ENCODE data around the gene MTG2.

GRCh38 chr20:62200491-62201172 is 17.8 kb downstream of the MTG2 start:
- TF ChIP-seq CTCF (IDR thresholded peaks at IDR 0.05) (no peak), EP300 (IDR thresholded peaks at IDR 0.05; ENCODE audit: borderline replicate concordance in 1 of 2, low read depth in 1 of 2, low read length in 1 of 2) (no peak), POLR2AphosphoS5 (IDR thresholded peaks at IDR 0.05; ENCODE audit: low read depth, low read length) (no peak), REST (IDR thresholded peaks at IDR 0.05; ENCODE audit: low read depth, low read length) (no peak), GABPA (IDR thresholded peaks at IDR 0.05; ENCODE audit: low read depth) (no peak)
